HL-60/S4 treated with phorbol 12-myristate 13-acetate at 8.2 ng/mL for 4 days and 3 days (cell line): ENCODE results near the gene HIGD2B.
"Not testable (repeated sequence)": the region's sequence is repeated elsewhere in the genome, so short reads cannot be mapped to it uniquely, and the experiment has no call there.

Experiments used
- in situ Hi-C: fragments of 300-500 bp; cut with MboI; formaldehyde crosslinking; loops from 2 replicates; pipeline ENCODE4 v1.15.0; 2022; ENCODE audit warnings: low sequenced_read_pairs

The HIGD2B gene

DNA sequence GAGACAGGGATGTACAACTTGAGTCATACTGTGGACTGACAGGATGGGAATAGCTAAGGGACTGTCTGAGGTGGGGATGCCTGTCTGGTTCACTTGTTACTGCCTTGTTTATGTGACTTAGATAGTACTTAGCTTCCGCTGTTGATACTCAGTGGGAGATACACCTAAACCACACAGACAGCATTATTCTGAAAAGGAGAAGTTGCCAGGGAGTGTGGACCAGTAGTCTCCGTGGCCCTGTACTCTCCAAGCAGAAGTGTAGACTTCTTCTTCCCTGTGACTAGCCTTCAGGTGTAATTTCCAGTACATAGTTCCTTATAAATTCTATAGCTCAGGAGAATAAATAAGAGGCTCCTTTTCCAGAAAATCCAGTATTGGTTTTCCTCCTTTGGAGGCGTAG is 5.1 kb downstream of the HIGD2B start:
- in situ Hi-C loops, result no loop called here

DNA sequence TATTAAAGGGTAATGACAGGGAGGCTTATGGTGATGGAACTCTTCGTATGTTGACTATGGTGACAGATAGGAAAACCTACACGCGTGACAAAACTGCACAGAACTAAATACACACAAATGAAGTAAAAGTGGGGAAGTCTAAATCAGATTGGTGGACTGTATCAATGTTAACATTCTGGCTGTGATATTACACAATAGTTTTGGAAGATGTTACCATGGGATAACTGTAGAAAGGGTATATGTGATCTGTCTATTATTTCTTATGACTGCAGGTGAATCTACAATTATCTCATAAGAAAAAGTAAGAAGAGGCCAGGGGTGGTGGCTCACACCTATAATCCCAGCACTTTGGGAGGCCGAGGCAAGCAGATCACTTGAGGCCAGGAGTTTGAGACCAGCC is 9.1 kb downstream of the HIGD2B start:
- in situ Hi-C loops, result no loop called here

DNA sequence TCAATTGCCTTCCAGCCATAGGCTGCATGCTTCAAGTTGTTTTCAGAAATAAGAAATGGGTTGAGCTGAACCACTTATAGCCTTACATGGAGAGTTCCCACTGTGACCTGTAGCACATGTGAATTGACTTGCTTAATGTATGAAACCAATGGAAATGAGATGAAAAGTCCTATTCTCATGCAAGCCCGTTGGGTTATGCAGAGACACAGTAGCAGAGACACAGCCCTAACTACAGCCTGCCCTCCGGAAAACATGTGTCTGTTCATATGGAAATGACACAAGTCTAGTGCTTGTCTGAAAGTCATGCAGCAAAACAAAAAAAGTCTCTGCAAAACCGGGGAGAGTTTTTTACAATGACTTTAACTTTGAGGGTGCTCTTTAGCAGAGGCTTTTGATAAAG is 14.5 kb downstream of the HIGD2B start:
- in situ Hi-C loops, result no loop called here

GRCh38 chr15:72670656-72671352 is 15.2 kb downstream of the HIGD2B start:
- in situ Hi-C loops, result not testable (repeated sequence)

DNA sequence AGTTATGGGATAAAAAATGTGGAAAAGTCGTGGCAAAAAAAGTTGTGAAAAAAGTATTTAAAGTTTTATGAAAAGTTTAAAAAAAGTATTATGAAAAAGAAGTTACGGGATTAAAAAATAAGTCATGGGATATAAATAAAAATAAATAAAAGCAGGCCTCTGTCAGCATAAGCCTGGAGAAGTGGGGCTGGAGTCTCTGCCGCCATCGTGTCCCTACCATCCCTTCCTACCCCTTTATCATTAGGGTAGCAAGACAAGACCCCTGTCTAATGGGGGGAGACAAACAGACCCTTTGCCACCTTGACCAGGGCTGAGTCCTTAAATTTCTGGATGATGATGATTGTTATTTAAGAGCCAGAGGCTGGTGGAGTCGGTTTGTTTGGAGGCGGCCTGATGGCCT is 16.2 kb downstream of the HIGD2B start:
- in situ Hi-C loops, result not testable (repeated sequence)

- in situ Hi-C loops, result not testable (repeated sequence)
Measured at GRCh38 chr15:72665706-72666105, 20.3 kb downstream of the HIGD2B start.

- in situ Hi-C loops, result not testable (repeated sequence)
Measured at GRCh38 chr15:72663931-72664330, 22.1 kb downstream of the HIGD2B start.

- in situ Hi-C loops, result not testable (repeated sequence)
Measured at GRCh38 chr15:72661081-72661480, 24.9 kb downstream of the HIGD2B start.

DNA sequence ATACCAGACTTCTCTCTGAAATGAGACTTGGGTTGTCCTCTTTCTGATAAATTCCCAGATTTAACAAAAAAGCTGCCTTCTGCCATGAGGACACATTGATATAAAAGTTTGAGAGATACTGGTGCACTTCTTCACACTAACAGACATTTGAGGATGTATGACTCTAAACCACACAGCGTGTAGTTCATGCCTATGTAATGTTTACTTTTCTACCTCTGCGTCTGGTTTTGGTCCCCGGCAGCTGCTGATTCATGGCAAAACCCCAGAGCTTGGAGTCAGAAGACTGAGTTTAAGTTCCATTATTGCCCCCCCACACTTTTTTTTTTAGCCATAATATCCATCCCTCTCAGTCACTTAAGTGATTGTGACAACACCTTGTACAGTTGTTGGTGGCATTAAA is 30.0 kb downstream of the HIGD2B start:
- in situ Hi-C loops, result not testable (repeated sequence)

DNA sequence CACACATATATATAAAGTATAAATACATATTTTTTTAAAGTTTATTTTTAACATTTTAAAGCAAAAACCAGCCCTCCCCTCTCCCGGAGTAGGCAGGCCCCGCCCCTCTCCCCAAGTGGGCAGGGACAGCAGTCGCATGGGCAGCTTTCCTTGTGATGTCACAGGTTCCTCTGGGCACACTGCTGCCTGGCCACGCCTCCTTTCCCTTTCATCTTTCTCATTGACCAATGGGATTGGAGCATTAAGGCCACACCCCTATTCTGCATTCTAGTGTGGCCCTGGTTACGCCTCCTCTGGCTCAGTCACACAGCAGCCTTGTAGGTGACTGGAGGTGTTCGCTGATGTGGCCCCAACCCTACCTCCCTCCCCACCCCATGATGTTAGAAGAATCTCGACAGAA is 31.6 kb downstream of the HIGD2B start, which contains the start of gene GOLGA6B:
GOLGA6B (plus strand) TSS at position 301 of the 400 bp plus-strand sequence; CDS start at position 342, 41 bp downstream.
- in situ Hi-C loops, result not testable (repeated sequence)

DNA sequence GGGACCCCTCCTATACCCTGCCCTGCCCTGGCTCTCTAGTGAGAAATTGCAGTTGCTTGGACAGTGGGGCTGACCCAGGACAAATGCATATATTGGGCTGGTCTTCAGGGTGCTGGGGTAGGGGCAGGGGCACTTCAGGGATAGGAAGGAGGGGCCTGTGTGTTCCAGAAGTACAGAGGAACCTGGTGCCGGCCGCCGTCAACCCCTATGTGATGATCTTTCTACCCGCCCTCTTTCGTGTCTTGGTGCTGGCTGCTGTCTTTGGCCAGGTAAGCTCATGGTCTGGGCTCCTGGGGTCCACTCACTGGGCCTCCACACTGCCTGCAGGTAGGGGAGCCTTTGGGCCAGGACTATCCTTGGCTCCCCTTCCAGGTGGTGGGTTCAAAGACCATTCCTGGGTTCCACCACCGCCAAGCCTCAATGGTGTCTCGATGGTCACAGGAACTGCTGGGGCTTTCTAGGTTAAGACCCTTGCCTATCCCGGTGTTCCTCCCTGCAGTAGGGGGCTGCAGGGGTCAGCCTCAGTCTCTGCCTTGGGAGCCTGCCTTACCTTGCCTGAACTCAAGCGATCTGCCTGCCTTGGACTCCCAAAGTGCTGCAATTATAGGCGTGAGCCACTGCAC is 37.2 kb downstream of the HIGD2B start:
- in situ Hi-C loops, result not testable (repeated sequence)

DNA sequence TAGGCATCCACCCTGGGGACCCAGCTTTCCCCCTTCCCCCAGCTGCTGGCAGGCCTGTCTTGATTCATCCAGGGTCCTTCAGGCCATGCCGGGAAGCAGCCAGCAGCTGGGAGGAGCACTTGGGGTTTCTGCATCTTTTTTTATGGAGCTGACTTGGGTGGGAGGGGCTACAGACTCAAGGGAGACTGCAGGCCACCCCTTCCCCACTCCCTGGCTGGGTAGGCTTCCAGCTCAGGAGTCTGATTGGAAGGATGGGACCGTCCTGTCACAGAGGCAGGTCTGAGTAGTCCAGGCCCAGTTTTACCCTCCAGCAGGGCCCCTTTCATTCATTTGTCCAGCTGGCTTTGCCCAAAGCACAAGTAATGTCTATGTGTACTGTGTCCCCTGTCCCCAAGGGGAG is 43.7 kb downstream of the HIGD2B start:
- in situ Hi-C loops, result not testable (repeated sequence)

- in situ Hi-C loops, result not testable (repeated sequence)
Measured at GRCh38 chr15:72639759-72640483, 46.1 kb downstream of the HIGD2B start.

DNA sequence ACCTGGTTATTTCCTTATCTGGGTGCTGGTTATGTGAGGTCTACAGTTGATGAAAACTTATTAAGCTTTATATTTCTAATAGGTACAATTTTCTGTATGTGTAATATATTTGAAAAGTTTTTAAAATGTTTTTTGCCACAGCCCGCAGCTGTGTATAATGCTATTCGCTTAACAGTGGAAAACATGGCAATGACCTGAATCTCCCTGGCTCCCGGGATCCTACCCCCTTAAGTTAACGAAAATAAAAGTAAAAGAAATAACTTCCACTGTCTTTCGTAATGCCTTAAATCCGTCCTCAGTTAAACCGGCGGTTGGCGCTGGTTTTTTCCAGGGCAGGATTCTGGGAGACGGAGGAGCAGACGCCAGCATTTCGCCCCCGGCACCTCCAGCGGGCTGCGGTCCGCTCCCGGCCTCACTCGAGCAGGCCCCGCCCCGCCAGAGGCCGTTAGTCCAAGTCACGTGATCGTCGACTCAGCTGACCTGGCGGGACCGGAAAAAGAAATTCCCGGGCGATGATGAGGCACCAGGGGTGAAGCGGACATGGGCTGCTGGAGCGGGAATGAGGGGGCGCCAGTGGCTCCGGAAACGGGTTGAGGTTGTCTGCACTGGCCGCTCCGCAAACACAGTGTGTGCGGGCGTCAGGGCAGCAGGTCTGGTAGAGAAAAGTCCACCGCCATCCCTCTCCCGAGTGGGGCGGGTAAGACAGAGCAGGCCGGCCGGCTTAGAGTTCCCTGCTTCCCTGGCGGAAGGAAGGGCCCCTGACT is 49.3 kb downstream of the HIGD2B start:
- in situ Hi-C loops, result not testable (repeated sequence)

DNA sequence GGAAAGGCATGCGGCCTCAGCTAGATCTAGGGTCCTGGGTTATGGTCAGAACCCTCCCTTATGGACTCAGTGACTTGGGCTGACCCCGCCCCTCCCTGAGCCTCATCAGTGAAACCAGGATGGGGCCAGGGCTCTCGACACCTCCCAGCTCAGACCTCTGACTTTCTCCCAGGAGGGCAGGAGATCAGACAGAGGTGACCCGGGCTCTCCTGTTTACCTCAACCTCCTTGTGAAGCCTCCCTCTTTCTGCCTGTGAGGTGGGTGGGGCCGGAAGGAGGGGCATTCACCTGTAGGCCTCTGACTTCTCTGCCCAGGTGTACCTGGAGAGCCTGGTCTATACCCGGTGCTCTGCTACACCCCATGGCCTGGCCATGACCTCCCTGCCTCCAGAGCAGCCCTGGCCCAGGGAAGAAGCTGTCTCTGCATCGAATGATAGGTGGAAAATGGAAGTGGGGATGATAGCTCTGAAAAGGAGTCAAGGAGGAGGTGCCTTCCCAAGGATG is 56.9 kb downstream of the HIGD2B start:
- in situ Hi-C loops, result not testable (repeated sequence)

DNA sequence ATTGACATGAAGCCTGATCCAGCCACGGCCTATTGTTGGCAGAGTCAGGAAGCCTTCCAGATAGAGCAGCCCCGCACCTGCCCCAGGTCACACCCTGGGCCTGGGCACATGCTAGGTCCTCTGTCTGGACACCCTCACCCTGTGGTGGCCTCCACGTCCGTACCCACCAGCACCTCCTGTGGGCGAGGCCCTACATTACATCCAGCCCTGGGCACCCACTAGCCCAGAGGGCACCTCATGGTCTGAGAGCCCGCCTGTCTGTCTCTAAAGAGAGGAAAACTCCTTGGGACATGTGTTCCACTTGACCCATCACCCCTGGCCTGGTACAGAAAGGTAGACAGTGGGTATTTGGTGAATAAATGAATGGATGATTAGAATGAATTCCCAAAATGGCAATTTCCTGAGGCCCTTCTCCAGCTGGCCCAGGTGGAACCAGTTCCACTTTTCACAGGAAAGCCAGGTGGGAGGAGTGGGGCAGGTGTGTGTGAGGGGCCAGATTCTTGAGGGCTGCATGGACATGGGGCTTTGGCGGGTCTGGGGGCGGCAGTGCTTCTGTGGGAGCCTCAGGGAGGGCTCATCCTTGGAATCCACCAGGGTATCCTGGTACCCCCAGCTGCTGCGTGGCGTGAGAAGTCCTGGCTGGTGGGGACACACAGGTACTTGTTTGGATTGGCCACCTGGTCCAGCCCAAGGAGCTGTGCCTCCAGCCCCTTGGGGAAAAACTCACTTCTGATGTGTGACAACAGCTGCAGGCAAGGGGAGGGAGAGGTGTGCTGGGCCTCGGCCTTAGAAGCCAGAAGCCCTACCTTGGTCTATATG is 57.5 kb downstream of the HIGD2B start:
- in situ Hi-C loops, result not testable (repeated sequence)

- in situ Hi-C loops, result not testable (repeated sequence)
Measured at GRCh38 chr15:72626153-72626552, 59.8 kb downstream of the HIGD2B start.
